HG02588 (cell line): ENCODE data around the gene DGCR6.
"Not testable (repeated sequence)": the region's sequence is repeated elsewhere in the genome, so short reads cannot be mapped to it uniquely, and the experiment has no call there.

Source experiments
- ATAC-seq: cut with Tn5 transposase; IDR thresholded peaks from one replicate; pipeline ENCODE4 v1.9.1; 2021; ENCODE audit warnings: mild to moderate bottlenecking, moderate library complexity; ENCODE audit not compliant: unreplicated experiment

DGCR6 gene

GRCh38 chr22:18905540-18906409 lies at the start of gene DGCR6:
Gene DGCR6 (plus strand): TSS chr22:18906320. CDS start chr22:18906375, 55 bp downstream.
- ATAC-seq = peak; percentile 88

DNA sequence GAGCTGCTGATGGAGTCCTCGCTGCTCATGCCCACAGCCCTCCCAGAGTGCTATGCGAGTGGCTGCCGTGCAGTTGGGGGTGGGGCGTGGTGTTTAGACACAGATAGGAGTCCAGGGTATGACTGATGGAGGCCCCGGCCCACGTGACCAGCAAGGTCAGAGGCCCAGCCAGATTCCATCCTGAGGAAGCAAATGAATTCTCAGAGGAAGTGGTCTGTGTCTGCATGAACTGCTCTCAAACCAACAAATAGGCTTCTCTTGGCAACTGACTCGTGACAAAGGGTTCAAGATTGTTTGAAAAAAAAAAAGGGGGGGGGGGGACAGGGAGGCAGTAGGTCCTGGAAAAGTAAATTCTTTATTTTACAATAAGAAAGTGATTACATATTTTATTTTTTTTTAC lies 46.8 kb upstream of the DGCR6 start:
- ATAC-seq = not testable (repeated sequence)

- ATAC-seq = not testable (repeated sequence)
Measured at GRCh38 chr22:18881260-18881659, 24.9 kb upstream of the DGCR6 start.

GRCh38 chr22:18884465-18884864 lies 21.7 kb upstream of the DGCR6 start:
- ATAC-seq = not testable (repeated sequence)

DNA sequence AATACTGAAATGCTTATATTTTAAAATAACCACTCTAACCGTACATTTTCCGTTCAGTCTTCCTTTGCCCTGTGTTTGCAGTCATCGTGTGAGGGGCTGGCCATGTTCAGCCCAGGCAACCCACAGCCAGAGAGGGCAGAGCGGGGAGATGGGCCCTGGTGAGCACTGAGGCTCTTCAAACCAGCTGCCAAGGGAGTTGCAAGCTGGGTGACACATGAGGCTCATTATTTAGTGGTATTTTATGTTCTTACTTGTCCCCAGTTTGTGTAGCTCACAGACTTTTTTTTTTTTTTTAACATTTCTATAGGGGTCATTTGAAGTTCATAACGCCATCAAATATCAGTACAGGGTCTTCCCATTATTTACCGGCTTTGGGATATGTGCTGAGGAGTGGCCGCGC lies 18.0 kb upstream of the DGCR6 start:
- no peak for ATAC-seq

DNA sequence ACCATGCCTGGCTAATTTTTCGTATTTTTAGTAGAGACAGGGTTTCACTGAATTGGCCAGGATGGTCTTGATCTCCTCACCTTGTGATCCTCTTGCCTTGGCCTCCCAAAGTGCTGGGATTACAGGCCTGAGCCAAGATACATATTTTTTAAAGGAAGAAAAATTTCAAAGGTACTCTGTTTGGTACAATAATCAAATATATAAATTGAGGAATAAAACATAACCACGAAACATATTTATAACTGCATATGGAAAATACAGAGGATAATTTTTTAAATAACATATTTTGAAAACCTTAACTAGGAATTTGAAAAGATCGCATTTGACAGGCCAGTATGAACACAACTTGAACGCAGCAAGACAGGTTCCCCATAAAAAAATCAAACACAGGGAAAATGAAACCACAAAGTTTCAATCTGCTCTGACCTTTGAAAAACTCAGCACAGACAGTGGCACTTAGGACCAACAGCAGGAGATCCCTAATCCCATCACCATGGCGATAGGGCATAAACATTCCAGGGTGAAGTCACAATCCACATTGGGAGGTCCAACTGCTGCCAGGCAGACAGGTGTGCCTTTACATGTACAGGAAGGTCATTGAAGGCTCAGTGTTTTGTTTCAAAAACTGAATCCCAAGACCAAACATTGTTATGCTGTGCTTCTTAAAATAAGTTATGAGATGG lies 15.5 kb upstream of the DGCR6 start:
- not testable (repeated sequence) for ATAC-seq

GRCh38 chr22:18893775-18894174 lies 12.3 kb upstream of the DGCR6 start:
- ATAC-seq = not testable (repeated sequence)

DNA sequence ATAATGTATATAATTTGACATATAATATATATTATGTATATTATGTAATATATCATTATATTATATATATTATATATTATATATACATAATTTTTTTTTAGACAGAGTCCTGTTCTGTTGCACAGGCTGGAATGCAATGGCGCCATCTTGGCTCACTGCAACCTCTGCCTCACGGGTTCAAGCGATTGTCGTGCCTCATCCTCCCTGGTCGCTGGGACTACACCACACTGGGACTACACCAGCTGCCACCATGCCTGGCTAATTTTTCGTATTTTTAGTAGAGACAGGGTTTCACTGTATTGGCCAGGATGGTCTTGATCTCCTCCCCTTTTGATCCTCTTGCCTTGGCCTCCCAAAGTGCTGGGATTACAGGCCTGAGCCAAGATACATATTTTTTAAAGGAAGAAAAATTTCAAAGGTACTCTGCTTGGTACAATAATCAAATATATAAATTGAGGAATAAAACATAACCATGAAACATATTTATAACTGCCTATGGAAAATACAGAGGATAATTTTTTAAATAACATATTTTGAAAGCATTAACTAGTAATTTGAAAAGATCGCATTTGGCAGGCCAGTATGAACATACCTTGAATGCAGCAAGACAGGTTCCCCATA lies 10.0 kb upstream of the DGCR6 start:
- not testable (repeated sequence) for ATAC-seq

DNA sequence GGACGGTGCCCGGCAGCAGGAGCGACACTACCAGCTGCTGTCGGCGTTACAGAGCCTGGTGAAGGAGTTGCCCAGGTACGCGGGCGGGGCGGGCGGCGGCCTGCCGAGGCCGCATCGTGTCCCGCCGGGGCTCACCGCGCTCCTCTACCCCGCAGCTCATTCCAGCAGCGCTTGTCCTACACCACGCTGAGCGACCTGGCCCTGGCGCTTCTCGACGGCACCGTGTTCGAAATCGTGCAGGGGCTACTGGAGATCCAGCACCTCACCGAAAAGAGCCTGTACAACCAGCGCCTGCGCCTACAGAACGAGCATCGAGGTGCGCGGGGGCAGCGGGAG lies 258 bp downstream of the DGCR6 start:
- ATAC-seq = peak; percentile 13

GRCh38 chr22:18906896-18907295 lies 776 bp downstream of the DGCR6 start:
- no peak for ATAC-seq

DNA sequence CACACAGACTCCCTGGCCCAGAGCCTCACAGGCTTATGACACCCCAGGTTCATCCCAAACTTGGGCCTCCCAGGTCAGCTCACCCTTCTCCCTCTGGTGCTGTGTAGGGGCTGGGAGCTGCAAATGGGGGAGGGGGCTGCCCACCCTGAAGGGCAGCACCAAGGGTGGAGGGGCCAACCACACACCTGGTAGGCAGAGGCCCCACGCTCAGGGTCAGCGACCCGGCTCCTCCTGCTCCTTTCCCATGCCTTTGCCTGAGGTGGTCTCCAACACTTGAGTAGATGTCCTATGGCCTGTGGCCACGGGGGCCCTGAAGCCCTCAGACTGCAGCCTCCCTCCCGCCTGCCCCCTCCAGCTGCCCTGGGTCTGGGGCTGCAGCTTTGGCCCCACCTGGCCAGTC lies 3.4 kb downstream of the DGCR6 start:
- no peak for ATAC-seq

GRCh38 chr22:18911535-18911934 lies 5.4 kb downstream of the DGCR6 start:
- not testable (repeated sequence) for ATAC-seq

DNA sequence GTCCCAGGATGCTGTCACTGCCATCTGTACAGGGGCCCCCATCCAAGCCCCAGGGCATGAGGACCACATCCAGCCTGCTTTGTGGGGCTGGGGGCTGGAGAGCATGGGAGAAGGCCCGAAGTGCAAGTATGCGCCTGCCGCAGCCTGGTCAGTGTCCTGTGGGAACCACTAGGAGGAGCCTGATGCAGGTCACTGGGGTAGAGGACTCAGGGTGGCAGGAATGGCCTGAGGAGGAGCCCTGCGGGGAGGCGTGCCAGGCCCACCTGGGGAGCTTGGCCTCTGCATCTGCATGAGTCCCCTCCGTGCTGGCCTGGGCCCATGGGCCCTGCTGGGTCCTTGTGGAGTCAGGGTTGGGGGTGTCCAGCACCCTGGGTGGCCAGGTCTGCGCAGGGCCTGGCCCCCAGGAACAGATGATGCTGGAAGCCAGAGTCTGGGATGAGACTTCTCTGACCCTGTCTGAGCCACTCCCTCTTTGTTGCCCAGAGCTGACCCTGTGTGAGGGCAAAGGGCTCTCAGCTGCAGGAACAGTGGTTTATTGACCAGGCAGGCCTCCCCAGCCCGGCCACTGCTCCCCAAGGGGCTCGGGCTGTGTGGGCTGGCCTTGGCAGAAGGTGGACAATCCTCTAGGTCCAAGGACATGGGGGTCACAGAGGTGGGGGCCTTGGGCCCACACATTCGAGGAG lies 6.3 kb downstream of the DGCR6 start:
- ATAC-seq = not testable (repeated sequence)

DNA sequence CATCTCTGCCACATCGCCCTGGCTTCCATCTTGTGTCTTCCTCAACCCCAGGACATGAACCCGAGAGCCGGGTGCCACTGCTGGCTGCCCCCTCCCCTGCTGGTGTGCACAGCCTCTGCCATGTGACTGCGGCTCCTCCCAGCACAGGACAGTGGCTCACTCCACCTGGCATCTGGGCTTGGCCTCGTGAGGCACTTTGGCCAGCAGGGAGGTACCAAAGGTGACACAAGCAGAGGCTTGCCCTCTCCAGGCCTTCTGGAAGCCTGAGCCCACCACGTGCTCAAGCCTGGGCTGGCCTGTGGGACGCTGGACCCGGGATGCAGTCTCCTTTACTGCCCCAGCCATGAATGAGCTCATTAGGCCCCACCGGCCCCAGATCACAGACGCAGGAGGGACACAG lies 8.4 kb downstream of the DGCR6 start:
- ATAC-seq = not testable (repeated sequence)

DNA sequence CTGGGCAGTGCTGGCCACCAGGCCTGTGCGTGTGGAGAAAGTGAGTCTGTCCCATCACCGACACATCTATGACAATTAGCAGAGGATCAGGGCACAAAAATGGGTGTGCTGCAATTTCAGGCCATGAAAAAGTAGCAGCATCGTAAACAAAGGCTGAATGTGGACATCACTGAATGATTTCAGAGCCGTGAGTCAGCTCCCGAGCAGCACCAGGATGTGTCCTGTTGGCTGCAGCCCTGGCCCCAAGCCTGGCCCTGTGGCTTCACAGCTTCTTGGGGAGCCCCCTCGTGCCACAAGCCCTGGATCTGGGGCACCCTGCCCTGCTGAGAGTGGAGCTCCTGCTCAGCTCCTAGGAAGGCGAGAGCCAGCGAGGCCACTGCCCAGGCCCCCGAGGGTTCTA lies 9.4 kb downstream of the DGCR6 start:
- not testable (repeated sequence) for ATAC-seq

GRCh38 chr22:18917818-18918217 lies 11.7 kb downstream of the DGCR6 start:
- ATAC-seq = not testable (repeated sequence)

- ATAC-seq = not testable (repeated sequence)
Measured at GRCh38 chr22:18920257-18920902, 14.3 kb downstream of the DGCR6 start.

- no peak for ATAC-seq
Measured at GRCh38 chr22:18925368-18926064, 19.4 kb downstream of the DGCR6 start.

DNA sequence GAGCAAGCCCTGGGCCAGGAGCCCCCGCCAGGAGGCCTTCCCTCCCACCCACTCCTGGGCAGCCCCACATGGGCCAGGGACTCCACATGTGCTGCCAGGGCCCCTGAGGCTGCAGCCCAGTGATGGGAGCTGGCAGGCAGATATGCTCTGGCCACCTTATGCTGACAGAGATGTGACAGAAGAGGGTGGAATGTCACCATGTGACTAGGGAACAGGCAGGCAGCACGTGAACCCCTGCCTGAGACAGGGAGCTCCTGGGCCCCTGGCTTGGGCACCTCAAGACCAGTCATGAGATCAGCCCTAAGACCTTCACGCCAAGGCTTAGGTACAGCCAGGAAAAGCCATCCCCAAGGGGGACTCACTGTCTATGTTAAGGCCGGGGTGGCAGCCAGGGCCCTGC lies 20.9 kb downstream of the DGCR6 start:
- no peak for ATAC-seq

GRCh38 chr22:18927573-18927972 lies 21.5 kb downstream of the DGCR6 start:
- no peak for ATAC-seq
